MM.1S (cell line): Measurements from ENCODE around the gene SEPTIN5.

Experiments used
- DNase-seq: peaks from one replicate; pipeline ENCODE4 v3.0.0-alpha.2; 2015
- H2AFZ ChIP-seq: fragments of 300-600 bp; sonication (generic); 2 replicates; pipeline ENCODE4 v1.6.0; 2016; ENCODE audit warnings: antibody characterized with exemption, low read length
- H3F3A ChIP-seq: fragments of 300-600 bp; sonication (generic); 2 replicates; pipeline ENCODE4 v1.6.1; 2016; ENCODE audit warnings: mild to moderate bottlenecking, antibody characterized with exemption, low read length, moderate library complexity, mixed read lengths; ENCODE audit not compliant: insufficient read depth
- H3K27ac ChIP-seq: fragments of 300-600 bp; sonication (generic); 2 replicates; pipeline ENCODE4 v1.5.1; 2016; ENCODE audit warnings: mild to moderate bottlenecking, low read length
- H3K27me3 ChIP-seq: fragments of 300-600 bp; sonication (generic); replicated peaks from 2 replicates; pipeline ENCODE4 v1.6.0; 2016; ENCODE audit warnings: low read length; ENCODE audit not compliant: insufficient read depth
- H3K36me3 ChIP-seq: fragments of 300-600 bp; sonication (generic); replicated peaks from 2 replicates; pipeline ENCODE4 v1.6.1; 2016; ENCODE audit warnings: mild to moderate bottlenecking, low read length, mixed read lengths; ENCODE audit not compliant: insufficient read depth
- H3K4me1 ChIP-seq: fragments of 300-600 bp; sonication (generic); 2 replicates; pipeline ENCODE4 v1.6.1; 2016; ENCODE audit warnings: low read length, mixed read lengths
- H3K4me2 ChIP-seq: fragments of 300-600 bp; sonication (generic); 2 replicates; pipeline ENCODE4 v1.6.0; 2016; ENCODE audit warnings: low read depth, low read length
- H3K4me3 ChIP-seq: fragments of 300-600 bp; sonication (generic); 2 replicates; pipeline ENCODE4 v1.5.1; 2016; ENCODE audit warnings: low read length, mixed read lengths
- H3K79me2 ChIP-seq: fragments of 300-600 bp; sonication (generic); 2 replicates; pipeline ENCODE4 v1.6.1; 2016; ENCODE audit warnings: mixed run types, low read length, mixed read lengths
- H3K9ac ChIP-seq: fragments of 300-600 bp; sonication (generic); 2 replicates; pipeline ENCODE4 v1.6.1; 2016; ENCODE audit warnings: low read length, mixed read lengths
- H3K9me2 ChIP-seq: fragments of 300-600 bp; sonication (generic); replicated peaks from 2 replicates; pipeline ENCODE4 v1.6.1; 2016; ENCODE audit warnings: mild to moderate bottlenecking, low read length, mixed read lengths; ENCODE audit not compliant: insufficient read depth
- H3K9me3 ChIP-seq: fragments of 300-600 bp; sonication (generic); replicated peaks from 2 replicates; pipeline ENCODE4 v1.6.1; 2016; ENCODE audit warnings: mild to moderate bottlenecking, low read length, mixed read lengths; ENCODE audit not compliant: insufficient read depth
- H4K20me1 ChIP-seq: fragments of 300-600 bp; sonication (generic); 2 replicates; pipeline ENCODE4 v1.6.1; 2016; ENCODE audit warnings: mild to moderate bottlenecking, low read length, moderate library complexity, mixed read lengths; ENCODE audit not compliant: insufficient read depth
- CTCF ChIP-seq: fragments of 300-600 bp; sonication (generic); IDR thresholded peaks from 2 replicates; pipeline ENCODE4 v1.5.1; 2016; ENCODE audit warnings: antibody characterized with exemption, low read length, mixed read lengths
- EZH2 ChIP-seq: fragments of 300-600 bp; sonication (generic); optimal IDR thresholded peaks from 2 replicates; pipeline ENCODE3; 2017; ENCODE audit warnings: low read depth, mild to moderate bottlenecking, antibody characterized with exemption, low read length, mixed read lengths
- EZH2phosphoT487 ChIP-seq: fragments of 300-600 bp; sonication (generic); IDR thresholded peaks from 2 replicates; pipeline ENCODE4 v1.6.1; 2018; ENCODE audit warnings: antibody characterized with exemption, low read length

Gene SEPTIN5

DNA sequence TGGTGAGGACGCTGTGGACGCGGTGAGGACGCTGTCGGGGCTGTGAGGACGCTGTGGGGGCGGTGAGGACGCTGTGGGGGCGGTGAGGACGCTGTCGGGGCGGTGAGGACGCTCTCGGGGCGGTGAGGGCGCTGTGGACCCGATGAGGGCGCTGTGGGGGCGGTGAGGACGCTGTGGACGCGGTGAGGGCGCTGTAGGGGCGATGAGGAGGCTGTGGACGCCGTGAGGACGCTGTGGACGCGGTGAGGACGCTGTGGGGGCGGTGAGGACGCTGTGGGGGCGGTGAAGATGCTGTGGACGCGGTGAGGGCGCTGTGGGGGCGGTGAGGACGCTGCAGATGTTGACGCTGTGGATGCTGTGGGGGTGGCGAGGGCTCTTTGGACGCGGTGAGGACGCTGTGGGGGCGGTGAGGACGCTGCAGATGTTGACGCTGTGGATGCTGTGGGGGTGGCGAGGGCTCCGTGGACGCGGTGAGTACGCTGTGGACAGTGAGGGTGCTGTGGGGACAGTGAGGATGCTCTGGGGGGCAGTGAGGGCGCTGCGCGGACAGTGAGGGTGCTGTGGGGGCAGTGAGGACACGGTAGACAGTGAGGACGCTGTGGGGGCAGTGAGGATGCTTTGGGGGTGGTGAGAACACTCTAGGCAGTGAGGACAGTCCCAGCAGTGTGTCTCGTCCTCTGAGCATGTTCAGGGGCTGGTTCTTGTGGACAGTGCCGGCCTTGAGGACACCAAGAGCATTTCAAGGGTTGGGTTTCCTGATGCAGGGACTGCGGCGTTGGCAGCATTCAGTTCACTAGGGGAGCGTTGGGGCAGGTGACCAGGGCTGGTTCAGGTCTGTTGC, 13.2 kb downstream of the SEPTIN5 start:
- Histone ChIP-seq H3K4me2 (no peak overlapping the region), H3F3A (no peaks in the 10 kb centered on the region), H4K20me1 (no peaks in the 10 kb centered on the region), H2AFZ (no peak overlapping the region), H3K4me3 (no peak overlapping the region), H3K9ac (no peak overlapping the region), H3K79me2 (no peaks in the 10 kb centered on the region), H3K4me1 (no peaks in the 10 kb centered on the region), H3K27me3 (peaks cover 69% of the 10 kb centered on the region), H3K36me3 (no peaks in the 10 kb centered on the region), H3K9me3 (no peaks in the 10 kb centered on the region), H3K9me2 (no peaks in the 10 kb centered on the region), H3K27ac (no peak overlapping the region)
- no peak for DNase-seq
- TF ChIP-seq EZH2phosphoT487 (no peak), EZH2 (no peak), CTCF (no peak)

- H3K4me1 ChIP-seq = no peaks in the 10 kb centered on the region
- no peak overlapping the region for H2AFZ ChIP-seq
- DNase-seq = no peak
- no peaks in the 10 kb centered on the region for H3K9me2 ChIP-seq
- peaks cover 66% of the 10 kb centered on the region for H3K27me3 ChIP-seq
- no peak for TF ChIP-seq EZH2
- TF ChIP-seq CTCF = no peak
- no peak for TF ChIP-seq EZH2phosphoT487
- no peaks in the 10 kb centered on the region for H4K20me1 ChIP-seq
- H3K36me3 ChIP-seq = no peaks in the 10 kb centered on the region
- H3F3A ChIP-seq = no peaks in the 10 kb centered on the region
- no peak overlapping the region for H3K27ac ChIP-seq
- H3K79me2 ChIP-seq = no peaks in the 10 kb centered on the region
- H3K4me3 ChIP-seq = no peak overlapping the region
- no peak overlapping the region for H3K4me2 ChIP-seq
- H3K9me3 ChIP-seq = no peaks in the 10 kb centered on the region
- no peak overlapping the region for H3K9ac ChIP-seq
Measured at GRCh38 chr22:19728271-19728670, 14.0 kb downstream of the SEPTIN5 start.

- H3K36me3 ChIP-seq = no peaks in the 10 kb centered on the region
- no peak overlapping the region for H2AFZ ChIP-seq
- H3K79me2 ChIP-seq = no peaks in the 10 kb centered on the region
- no peaks in the 10 kb centered on the region for H4K20me1 ChIP-seq
- H3K4me2 ChIP-seq = no peak overlapping the region
- no peak for TF ChIP-seq EZH2
- TF ChIP-seq EZH2phosphoT487 = no peak
- no peak for TF ChIP-seq CTCF
- H3F3A ChIP-seq = no peaks in the 10 kb centered on the region
- no peak overlapping the region for H3K4me3 ChIP-seq
- no peaks in the 10 kb centered on the region for H3K4me1 ChIP-seq
- no peak overlapping the region for H3K9ac ChIP-seq
- peaks cover 65% of the 10 kb centered on the region for H3K27me3 ChIP-seq
- H3K27ac ChIP-seq = no peak overlapping the region
- no peaks in the 10 kb centered on the region for H3K9me3 ChIP-seq
- H3K9me2 ChIP-seq = no peaks in the 10 kb centered on the region
- no peak for DNase-seq
Measured at GRCh38 chr22:19728836-19729235, 14.5 kb downstream of the SEPTIN5 start.
